ENCODE results near the gene DHX36. TPM values are rescaled to one million over a fixed set of nuclear protein-coding genes. Genes with fewer than 3 reads are reported as not detected.

The DHX36 gene
- total RNA-seq, 1 donor from 2014 or later, result 110 TPM

GRCh38 chr3:154327871-154328270 is 3.6 kb upstream of the DHX36 start:
- Mint-ChIP-seq H3K4me3 (no peak overlapping the region), H3K27me3 (ENCODE audit: low read depth) (no peaks in the 10 kb centered on the region), H3K27ac (no peak overlapping the region), H3K9me3 (no peaks in the 10 kb centered on the region), H3K36me3 (no peaks in the 10 kb centered on the region), H3K4me1 (peaks cover 3% of the 10 kb centered on the region)
- TF ChIP-seq CTCF (IDR thresholded peaks at IDR 0.05; ENCODE audit: unreplicated experiment), result no peak
- no peak for DNase-seq (ENCODE audit: low spot score in 2 of 2, unreplicated experiment in 2 of 2)

GRCh38 chr3:154324919-154325318 is 632 bp upstream of the DHX36 start:
- no peak for TF ChIP-seq CTCF (IDR thresholded peaks at IDR 0.05; ENCODE audit: unreplicated experiment)
- Mint-ChIP-seq H3K27ac (peak overlapping the region; percentile 98), H3K9me3 (no peaks in the 10 kb centered on the region), H3K36me3 (peaks cover 5% of the 10 kb centered on the region), H3K27me3 (ENCODE audit: low read depth) (no peaks in the 10 kb centered on the region), H3K4me1 (peaks cover 17% of the 10 kb centered on the region), H3K4me3 (peak overlapping the region; percentile 90)
- DNase-seq (ENCODE audit: low spot score in 2 of 2, unreplicated experiment in 2 of 2), result no peak

- no peaks in the 10 kb centered on the region for H3K27me3 Mint-ChIP-seq (ENCODE audit: low read depth)
- peak overlapping the region; percentile 33 for H3K27ac Mint-ChIP-seq
- no peak for TF ChIP-seq CTCF (IDR thresholded peaks at IDR 0.05; ENCODE audit: unreplicated experiment)
- no peak for DNase-seq (ENCODE audit: low spot score in 2 of 2, unreplicated experiment in 2 of 2)
- H3K4me3 Mint-ChIP-seq, result no peak overlapping the region
- H3K4me1 Mint-ChIP-seq, result peaks cover 24% of the 10 kb centered on the region
- H3K36me3 Mint-ChIP-seq, result peaks cover 30% of the 10 kb centered on the region
- H3K9me3 Mint-ChIP-seq, result peaks cover 4% of the 10 kb centered on the region
Measured at GRCh38 chr3:154316974-154317767, 7.1 kb downstream of the DHX36 start.

- H3K36me3 Mint-ChIP-seq, result peaks cover 27% of the 10 kb centered on the region
- TF ChIP-seq CTCF (IDR thresholded peaks at IDR 0.05; ENCODE audit: unreplicated experiment), result no peak
- H3K4me3 Mint-ChIP-seq, result no peak overlapping the region
- H3K27ac Mint-ChIP-seq, result no peak overlapping the region
- H3K4me1 Mint-ChIP-seq, result peaks cover 17% of the 10 kb centered on the region
- no peaks in the 10 kb centered on the region for H3K27me3 Mint-ChIP-seq (ENCODE audit: low read depth)
- peaks cover 4% of the 10 kb centered on the region for H3K9me3 Mint-ChIP-seq
- no peak for DNase-seq (ENCODE audit: low spot score in 2 of 2, unreplicated experiment in 2 of 2)
Measured at GRCh38 chr3:154314152-154314551, 10.1 kb downstream of the DHX36 start.

GRCh38 chr3:154310840-154311239 is 13.4 kb downstream of the DHX36 start:
- H3K27me3 Mint-ChIP-seq (ENCODE audit: low read depth), result no peaks in the 10 kb centered on the region
- no peaks in the 10 kb centered on the region for H3K4me1 Mint-ChIP-seq
- H3K4me3 Mint-ChIP-seq, result no peak overlapping the region
- H3K9me3 Mint-ChIP-seq, result peaks cover 4% of the 10 kb centered on the region
- no peak for TF ChIP-seq CTCF (IDR thresholded peaks at IDR 0.05; ENCODE audit: unreplicated experiment)
- no peak overlapping the region for H3K27ac Mint-ChIP-seq
- no peak for DNase-seq (ENCODE audit: low spot score in 2 of 2, unreplicated experiment in 2 of 2)
- peaks cover 40% of the 10 kb centered on the region for H3K36me3 Mint-ChIP-seq

Data from mesothelial cell of epicardium (in vitro differentiated cells).